ENCODE data around the gene CCDC149.
A peak's percentile ranks its signal among the peaks of the same experiment; 100 is the strongest.

CCDC149 gene

DNA sequence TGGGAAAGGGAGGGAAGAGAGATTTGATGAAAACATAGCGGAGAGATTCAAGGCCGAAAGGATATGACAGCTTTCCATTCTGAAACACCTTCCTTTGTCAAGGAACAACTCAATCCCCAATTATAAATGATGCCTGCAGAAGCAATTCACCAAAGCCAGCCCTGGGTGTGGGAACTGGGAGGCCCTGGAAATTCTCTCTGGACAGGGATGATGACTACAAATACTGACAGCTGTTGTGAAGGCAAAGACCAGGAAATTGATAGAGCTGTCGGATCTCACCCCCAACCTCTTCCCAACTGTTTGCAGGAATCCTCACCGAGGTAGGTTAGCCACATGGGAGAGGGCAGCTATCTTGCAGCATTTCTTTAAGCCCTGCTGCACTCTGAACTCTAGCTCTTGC is 54.3 kb downstream of the CCDC149 start:
- Histone ChIP-seq H3K27ac (peak overlapping the region; percentile 55 to 73), H3K4me3 (peak overlapping the region; percentile 14)
- no peak for DNase-seq (ENCODE audit: low spot score)
- TF ChIP-seq, protein P1, sequence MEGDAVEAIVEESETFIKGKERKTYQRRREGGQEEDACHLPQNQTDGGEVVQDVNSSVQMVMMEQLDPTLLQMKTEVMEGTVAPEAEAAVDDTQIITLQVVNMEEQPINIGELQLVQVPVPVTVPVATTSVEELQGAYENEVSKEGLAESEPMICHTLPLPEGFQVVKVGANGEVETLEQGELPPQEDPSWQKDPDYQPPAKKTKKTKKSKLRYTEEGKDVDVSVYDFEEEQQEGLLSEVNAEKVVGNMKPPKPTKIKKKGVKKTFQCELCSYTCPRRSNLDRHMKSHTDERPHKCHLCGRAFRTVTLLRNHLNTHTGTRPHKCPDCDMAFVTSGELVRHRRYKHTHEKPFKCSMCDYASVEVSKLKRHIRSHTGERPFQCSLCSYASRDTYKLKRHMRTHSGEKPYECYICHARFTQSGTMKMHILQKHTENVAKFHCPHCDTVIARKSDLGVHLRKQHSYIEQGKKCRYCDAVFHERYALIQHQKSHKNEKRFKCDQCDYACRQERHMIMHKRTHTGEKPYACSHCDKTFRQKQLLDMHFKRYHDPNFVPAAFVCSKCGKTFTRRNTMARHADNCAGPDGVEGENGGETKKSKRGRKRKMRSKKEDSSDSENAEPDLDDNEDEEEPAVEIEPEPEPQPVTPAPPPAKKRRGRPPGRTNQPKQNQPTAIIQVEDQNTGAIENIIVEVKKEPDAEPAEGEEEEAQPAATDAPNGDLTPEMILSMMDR (IDR thresholded peaks at IDR 0.05) = no peak

DNA sequence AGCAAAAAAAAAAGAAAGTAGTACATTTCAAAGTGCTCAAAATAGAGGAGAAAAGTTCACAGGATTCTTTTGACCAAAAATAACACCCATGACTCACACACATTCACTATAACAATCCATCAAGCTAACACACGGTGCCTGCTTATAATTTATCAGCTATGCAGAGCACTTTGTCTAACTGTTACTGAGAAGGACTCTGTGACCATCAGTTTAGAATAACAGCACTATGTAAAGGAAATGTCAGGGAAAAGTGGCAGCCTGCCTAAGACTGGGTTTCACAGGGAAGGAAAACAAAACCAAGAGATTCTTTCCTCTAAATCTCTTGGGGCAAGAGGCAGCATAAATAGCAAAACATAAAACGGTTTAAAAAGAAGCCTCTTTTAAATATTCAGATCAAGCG is 54.8 kb downstream of the CCDC149 start:
- peak overlapping the region; percentile 55 to 73 for H3K27ac ChIP-seq
- no peak for DNase-seq (ENCODE audit: low spot score)
- TF ChIP-seq, protein P1 (IDR thresholded peaks at IDR 0.05) = no peak
- H3K4me3 ChIP-seq = peak overlapping the region; percentile 14

DNA sequence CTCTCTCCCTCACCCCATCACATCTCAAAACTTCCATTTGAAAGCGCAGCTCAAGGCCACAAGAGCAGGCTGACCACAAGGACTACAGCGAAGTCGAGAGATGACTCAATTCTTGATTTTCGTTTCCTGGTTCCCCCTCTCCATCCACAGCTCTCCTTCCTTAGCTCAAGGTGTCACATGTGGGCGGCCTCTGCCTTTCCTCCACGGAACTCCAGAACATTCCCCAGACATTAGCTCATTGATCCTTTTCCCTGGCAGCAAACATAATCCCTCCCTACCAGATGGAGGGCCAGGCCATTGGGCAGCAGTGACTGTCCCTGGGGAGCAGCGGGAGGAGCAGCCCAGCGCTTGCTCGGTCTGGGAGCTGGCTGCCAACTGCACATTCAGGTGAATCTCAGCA is 56.3 kb downstream of the CCDC149 start:
- DNase-seq (ENCODE audit: low spot score) = peak; percentile 83
- H3K27ac ChIP-seq = peak overlapping the region; percentile 55 to 62
- no peak overlapping the region for H3K4me3 ChIP-seq
- TF ChIP-seq, protein P1 (IDR thresholded peaks at IDR 0.05) = no peak

DNA sequence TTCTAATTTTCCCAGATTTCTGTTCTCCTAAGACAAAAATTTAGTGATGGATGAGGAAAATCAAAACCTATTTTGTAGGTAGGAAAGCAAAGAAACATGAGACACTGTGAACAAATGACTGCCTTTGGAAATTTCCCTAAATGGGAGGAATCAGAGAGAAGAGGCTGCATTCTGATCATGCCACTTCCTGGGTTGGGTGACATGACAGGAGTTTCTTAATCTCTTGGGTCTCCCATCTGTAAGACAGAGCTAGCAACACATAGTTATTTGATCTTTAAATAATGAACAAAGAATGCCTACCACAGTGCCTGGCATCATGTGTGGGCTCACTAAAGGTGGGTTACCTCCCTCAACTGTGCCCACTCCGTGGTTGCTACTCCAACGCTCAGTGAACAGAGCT is 57.1 kb downstream of the CCDC149 start:
- TF ChIP-seq, protein P1 (IDR thresholded peaks at IDR 0.05) = no peak
- no peak for DNase-seq (ENCODE audit: low spot score)
- Histone ChIP-seq H3K4me3 (no peak overlapping the region), H3K27ac (no peak overlapping the region)

DNA sequence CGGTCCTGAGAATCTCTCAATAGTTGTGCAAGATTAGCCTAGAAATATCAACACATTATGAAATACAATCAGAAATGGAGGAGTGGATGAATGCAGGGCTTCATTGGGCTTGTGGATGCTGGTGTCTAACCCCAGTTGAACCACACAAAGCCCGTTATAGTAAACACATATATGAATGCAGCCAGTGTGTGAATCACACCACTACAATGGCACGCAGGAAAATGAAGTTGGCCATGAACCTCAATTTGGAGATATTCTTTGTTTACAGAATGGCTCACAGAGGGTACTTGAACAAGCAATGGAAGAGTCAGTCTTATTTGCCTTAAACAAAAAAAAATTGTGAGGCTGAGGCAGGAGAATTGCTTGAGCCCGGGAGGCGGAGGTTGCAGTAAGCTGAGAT is 59.7 kb downstream of the CCDC149 start:
- no peak for DNase-seq (ENCODE audit: low spot score)
- TF ChIP-seq, protein P1 (IDR thresholded peaks at IDR 0.05) = no peak
- no peak overlapping the region for H3K27ac ChIP-seq
- H3K4me3 ChIP-seq = no peak overlapping the region

DNA sequence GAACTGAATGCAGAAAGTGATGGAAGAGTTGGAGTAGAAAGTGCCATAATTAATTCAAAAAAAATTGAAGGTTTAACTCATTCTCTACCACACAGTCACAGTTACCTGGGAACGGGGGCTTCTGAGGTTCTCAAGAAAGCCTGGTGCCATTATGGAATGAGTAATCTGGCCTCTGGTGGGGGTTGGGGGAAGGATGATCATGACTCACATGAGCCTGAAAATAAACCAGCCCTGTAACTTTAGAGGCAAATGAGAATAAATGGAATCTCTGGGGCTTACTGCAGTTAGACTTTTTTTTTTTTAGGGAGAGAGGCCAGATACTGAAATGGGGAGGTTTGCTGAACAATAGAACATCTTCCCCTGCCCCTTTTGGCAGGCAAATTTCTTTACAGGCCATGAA is 62.2 kb downstream of the CCDC149 start:
- DNase-seq (ENCODE audit: low spot score) = no peak
- TF ChIP-seq, protein P1 (IDR thresholded peaks at IDR 0.05) = no peak
- Histone ChIP-seq H3K27ac (peak overlapping the region in 1 of 2 donors; percentile 13), H3K4me3 (no peak overlapping the region)

DNA sequence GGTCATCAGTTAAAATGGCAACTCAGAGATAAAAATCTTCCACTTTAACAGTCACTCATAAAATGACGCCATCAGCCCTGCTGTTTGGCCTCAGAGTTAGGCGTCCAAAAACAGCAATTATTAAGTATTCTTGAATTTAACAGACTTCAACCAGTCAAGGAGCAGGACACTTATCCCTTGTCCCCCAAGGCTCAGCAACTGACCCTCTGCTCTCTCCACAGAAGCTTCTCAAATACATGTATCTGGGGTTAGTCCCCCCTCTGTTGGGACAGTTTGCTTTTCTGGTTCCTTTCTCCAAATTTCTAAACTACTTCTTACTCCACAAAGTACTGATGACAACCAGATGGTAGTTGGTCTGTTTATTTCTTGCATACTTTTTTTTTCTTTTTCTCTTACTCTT is 63.1 kb downstream of the CCDC149 start:
- Histone ChIP-seq H3K4me3 (no peak overlapping the region), H3K27ac (no peak overlapping the region)
- DNase-seq (ENCODE audit: low spot score) = no peak
- TF ChIP-seq, protein P1 (IDR thresholded peaks at IDR 0.05) = no peak
